Right lobe of liver (tissue), 4 donors: ENCODE measurements around the gene PROZ.

Experiments
- POLR2A ChIP-seq: fragments of 450-650 bp; IDR thresholded peaks from one replicate; pipeline ENCODE4 v1.6.1; 2017; ENCODE audit warnings: antibody characterized with exemption, mild to moderate bottlenecking
- TF ChIP-seq, protein P1 (sequence below), 4 donors: fragments of 200-600 bp in 3 of 4; fragments of 450-650 bp in 1 of 4; IDR thresholded peaks; one replicate each; pipeline versions ENCODE4 v1.5.1 to v1.8.0; 2016 to 2022; ENCODE audit warnings: antibody characterized with exemption in 4 of 4, mild to moderate bottlenecking in 2 of 4
- donor health status: DM: no; HTN: no; CAD: no.
- donor health status: DM: no; HTN: no; CAD: no.
- donor health status: DM: no; HTN: yes; CAD: no.

DNA sequence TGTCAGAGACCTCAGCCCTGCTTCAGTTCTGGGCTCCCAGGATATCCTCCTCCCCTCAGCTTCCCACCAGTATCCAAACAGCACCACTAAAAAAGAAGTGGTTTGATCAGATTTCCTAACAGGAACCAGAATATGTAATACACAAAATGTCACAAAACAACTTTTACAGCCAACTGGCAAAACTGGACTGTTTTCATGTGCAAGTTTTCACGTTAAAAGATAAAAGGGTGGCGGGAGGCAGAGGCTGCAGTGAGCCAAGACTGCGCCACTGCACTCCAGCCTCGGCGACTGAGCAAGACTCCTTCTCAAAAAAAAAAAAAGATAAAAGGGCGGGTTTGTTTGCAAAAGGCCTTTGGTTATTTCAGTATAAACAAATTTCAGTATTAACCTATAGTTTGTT is 36.9 kb downstream of the PROZ start:
- TF ChIP-seq, protein P1, sequence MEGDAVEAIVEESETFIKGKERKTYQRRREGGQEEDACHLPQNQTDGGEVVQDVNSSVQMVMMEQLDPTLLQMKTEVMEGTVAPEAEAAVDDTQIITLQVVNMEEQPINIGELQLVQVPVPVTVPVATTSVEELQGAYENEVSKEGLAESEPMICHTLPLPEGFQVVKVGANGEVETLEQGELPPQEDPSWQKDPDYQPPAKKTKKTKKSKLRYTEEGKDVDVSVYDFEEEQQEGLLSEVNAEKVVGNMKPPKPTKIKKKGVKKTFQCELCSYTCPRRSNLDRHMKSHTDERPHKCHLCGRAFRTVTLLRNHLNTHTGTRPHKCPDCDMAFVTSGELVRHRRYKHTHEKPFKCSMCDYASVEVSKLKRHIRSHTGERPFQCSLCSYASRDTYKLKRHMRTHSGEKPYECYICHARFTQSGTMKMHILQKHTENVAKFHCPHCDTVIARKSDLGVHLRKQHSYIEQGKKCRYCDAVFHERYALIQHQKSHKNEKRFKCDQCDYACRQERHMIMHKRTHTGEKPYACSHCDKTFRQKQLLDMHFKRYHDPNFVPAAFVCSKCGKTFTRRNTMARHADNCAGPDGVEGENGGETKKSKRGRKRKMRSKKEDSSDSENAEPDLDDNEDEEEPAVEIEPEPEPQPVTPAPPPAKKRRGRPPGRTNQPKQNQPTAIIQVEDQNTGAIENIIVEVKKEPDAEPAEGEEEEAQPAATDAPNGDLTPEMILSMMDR (IDR thresholded peaks at IDR 0.05): no peak
- no peak for TF ChIP-seq POLR2A
